Stomach (tissue), 9 donors: ENCODE results near the gene TGFBI. TPM values are rescaled to one million over a fixed set of nuclear protein-coding genes. Genes with fewer than 3 reads are reported as not detected.

Experiments
- DNase-seq, 2 donors: peaks; one replicate each; pipeline versions ENCODE4 v3.0.0 to v3.0.0-alpha.2; 2013 to 2019
- H3K27ac ChIP-seq, 5 donors: fragments of 200-600 bp in 4 of 5; sonication (generic) in 4 of 5; one replicate each; pipeline ENCODE4 v1.5.1; 2013 to 2019; ENCODE audit warnings: mild to moderate bottlenecking in 1 of 5, moderate library complexity in 1 of 5
- H3K27me3 ChIP-seq, 3 donors: fragments of 200-600 bp; sonication (generic); one replicate each; pipeline ENCODE4 v1.5.1; 2017 to 2019; ENCODE audit warnings: mixed run types in 1 of 3
- H3K36me3 ChIP-seq, 4 donors: fragments of 200-600 bp; sonication (generic); 1 replicate in 3 of 4; 2 replicates in 1 of 4; pipeline ENCODE4 v1.5.1; 2016 to 2019
- H3K4me1 ChIP-seq, 4 donors: fragments of 200-600 bp; sonication (generic); one replicate each; pipeline ENCODE4 v1.5.1; 2016 to 2019
- H3K4me3 ChIP-seq, 4 donors: fragments of 200-600 bp; sonication (generic) in 3 of 4; one replicate each; pipeline ENCODE4 v1.5.1; 2016 to 2019; ENCODE audit warnings: mild to moderate bottlenecking in 1 of 4
- H3K9me3 ChIP-seq, 4 donors: fragments of 200-600 bp; sonication (generic); one replicate each; pipeline ENCODE4 v1.5.1; 2016 to 2019
- CTCF ChIP-seq, 7 experiments: fragments of 450-650 bp in 4 of 7; fragments of 200-600 bp in 3 of 7; sonication (generic) in 3 of 7; IDR thresholded peaks; one replicate each; pipeline ENCODE4 v1.5.1; 2016 to 2019; ENCODE audit warnings: antibody characterized with exemption in 7 of 7, control low read depth in 2 of 7, mild to moderate bottlenecking in 1 of 7
- EP300 ChIP-seq: sonication (generic); formaldehyde crosslinking; IDR thresholded peaks from one replicate; pipeline ENCODE4 v1.6.1; 2017; ENCODE audit warnings: antibody characterized with exemption
- POLR2A ChIP-seq, 4 donors: fragments of 450-650 bp; IDR thresholded peaks; one replicate each; pipeline ENCODE4 v1.6.1; 2016; ENCODE audit warnings: antibody characterized with exemption in 4 of 4, control low read depth in 2 of 4, mild to moderate bottlenecking in 1 of 4, moderate library complexity in 1 of 4
- POLR2AphosphoS5 ChIP-seq, 3 donors: sonication (generic); formaldehyde crosslinking; IDR thresholded peaks; one replicate each; pipeline ENCODE4 v1.6.1; 2016; ENCODE audit warnings: antibody characterized with exemption in 3 of 3
- WGBS, 5 donors: extraction: QIAGEN DNeasy Blood & Tissue Kit in 3 of 5; methylation state at CpG; one replicate each; pipeline versions ENCODE4 v1.1.5 to v1.1.7; 2013 to 2018; 5-methylcytosine and 5-hydroxymethylcytosine counted together
- intact Hi-C: fragments of 100-400 bp; cut with DNase I; formaldehyde crosslinking; loops from one replicate; pipeline ENCODE4 v1.15.1; 2023; ENCODE audit warnings: low total_unique reads
- polyA plus RNA-seq, 3 donors: library from polyadenylated mRNA; stranded (reverse); fragments of 200-250 nt; gene quantifications; one replicate each; pipeline ENCODE4 v1.2.3, GENCODE V29; 2013
- total RNA-seq, 5 donors: library from RNA; depleted of rRNA; stranded (reverse); fragments of >200 nt; gene quantifications; one replicate each; pipeline versions ENCODE4 v1.1.0 to v1.2.3, GENCODE V29; 2014 to 2016
- donor health status: healthy with polysubstance abuse.
- donor health status: Bipolar disorder and iron deficiency.
- donor health status: healthy.

Gene TGFBI
- total and polyA plus RNA-seq, 8 donors = 24.5 to 180 (median 62.2) TPM

GRCh38 chr5:136015003-136015375 lies 13.8 kb upstream of the TGFBI start:
- no peak for TF ChIP-seq EP300
- no peak for TF ChIP-seq POLR2A (IDR thresholded peaks at IDR 0.05)
- TF ChIP-seq POLR2AphosphoS5 (IDR thresholded peaks at IDR 0.05) = no peak
- no peak for TF ChIP-seq CTCF (IDR thresholded peaks at IDR 0.05)
- no peak overlapping the region for H3K4me3 ChIP-seq
- H3K9me3 ChIP-seq = no peaks in the 10 kb centered on the region
- WGBS, 5 donors = 80 to 90% (median 89%) methylated on average over 6 of the region's 6 CpGs
- H3K27ac ChIP-seq = peak overlapping the region in 2 of 5 donors; percentile 9 to 61
- H3K27me3 ChIP-seq = no peaks in the 10 kb centered on the region
- intact Hi-C loops = no loop called here
- peaks cover 8 to 63% (median 29%) of the 10 kb centered on the region in 4 donors for H3K4me1 ChIP-seq
- DNase-seq = no peak
- H3K36me3 ChIP-seq = no peaks in the 10 kb centered on the region

- Histone ChIP-seq H3K36me3 (no peaks in the 10 kb centered on the region), H3K27ac (peak overlapping the region in 1 of 5 donors; percentile 5), H3K9me3 (no peaks in the 10 kb centered on the region), H3K4me1 (peaks cover 15 to 69% (median 30%) of the 10 kb centered on the region in 4 donors), H3K4me3 (no peak overlapping the region), H3K27me3 (no peaks in the 10 kb centered on the region)
- TF ChIP-seq POLR2A (IDR thresholded peaks at IDR 0.05) = no peak
- TF ChIP-seq POLR2AphosphoS5 (IDR thresholded peaks at IDR 0.05) = no peak
- TF ChIP-seq EP300 = no peak
- no peak for TF ChIP-seq CTCF (IDR thresholded peaks at IDR 0.05)
- whole genome bisulfite sequencing, 5 donors = 91 to 99% (median 98%) methylated on average over 2 of the region's 2 CpGs
- no peak for DNase-seq
- intact Hi-C loops = no loop called here
Measured at GRCh38 chr5:136015966-136016650, 12.7 kb upstream of the TGFBI start.

- Histone ChIP-seq H3K4me1 (peaks cover 14 to 60% (median 25%) of the 10 kb centered on the region in 4 donors), H3K4me3 (no peak overlapping the region), H3K36me3 (no peaks in the 10 kb centered on the region), H3K27ac (peak overlapping the region in 2 of 5 donors; percentile 4 to 49), H3K27me3 (no peaks in the 10 kb centered on the region), H3K9me3 (no peaks in the 10 kb centered on the region)
- TF ChIP-seq POLR2A (IDR thresholded peaks at IDR 0.05) (no peak), POLR2AphosphoS5 (IDR thresholded peaks at IDR 0.05) (peak in 1 of 3 donors; percentile 8)
- intact Hi-C loops = no loop called here
- no peak for DNase-seq
- WGBS, 5 donors = 56 to 66% (median 60%) methylated on average over 2 of the region's 2 CpGs
Measured at GRCh38 chr5:136016945-136017530, 11.8 kb upstream of the TGFBI start.

- Histone ChIP-seq H3K4me1 (peaks cover 10 to 58% (median 24%) of the 10 kb centered on the region in 4 donors), H3K27ac (peak overlapping the region; percentile 16 to 79 (median 60)), H3K4me3 (no peak overlapping the region), H3K36me3 (no peaks in the 10 kb centered on the region), H3K9me3 (no peaks in the 10 kb centered on the region), H3K27me3 (no peaks in the 10 kb centered on the region)
- DNase-seq = peak in 1 of 2 donors; percentile 90
- intact Hi-C loops = no loop called here
- TF ChIP-seq POLR2AphosphoS5 (IDR thresholded peaks at IDR 0.05) (peak; percentile 21 to 62 (median 44)), EP300 (no peak), CTCF (IDR thresholded peaks at IDR 0.05) (peak in 1 of 7 experiments; percentile 18), POLR2A (IDR thresholded peaks at IDR 0.05) (no peak)
- WGBS, 5 donors = 42 to 58% (median 47%) methylated on average over 11 of the region's 11 CpGs
Measured at GRCh38 chr5:136018814-136019783, 9.7 kb upstream of the TGFBI start.
